HepG2 (cell line): Measurements from ENCODE around the gene ZNF541. TPM values are rescaled to one million over a fixed set of nuclear protein-coding genes. Genes with fewer than 3 reads are reported as not detected.

Source experiments
- ATAC-seq: fragments of 200-7000 bp; cut with Tn5 transposase; 3 replicates; pipeline ENCODE4 v1.9.1; 2020; ENCODE audit warnings: mild to moderate bottlenecking, moderate library complexity
- BruUV-seq: library from RNA; stranded (reverse); fragments of 400-500 nt; replicated peaks from 2 replicates; lab custom pipeline; 2021; lab: Mats Ljungman, UMichigan
- CTCF ChIA-PET: fragments of 300-600 bp; formaldehyde crosslinking; extraction: SDS; loops from one replicate; lab custom pipeline; 2021; ENCODE audit warnings: low total read pairs, inconsistent platforms, low intra/inter-chr PET ratio; lab: Yijun Ruan, JAX
- POLR2A ChIA-PET: fragments of 350-600 bp; sonication (Branson Sonifier 250); formaldehyde crosslinking; loops from one replicate; lab custom pipeline; 2020; ENCODE audit warnings: antibody characterized with exemption, inconsistent platforms; lab: Yijun Ruan, JAX
- DNase-seq: peaks from one replicate; pipeline ENCODE4 v3.0.0-alpha.2; 2015; ENCODE audit warnings: low spot score
- FAIRE-seq: peaks from 3 replicates; lab custom pipeline; 2011; peaks lifted over from hg19 to GRCh38; lab: Jason Lieb, UNC
- H2AFZ ChIP-seq: one replicate; pipeline ENCODE4 v1.6.1; 2011; ENCODE audit warnings: low read length, inconsistent platforms
- H3K27ac ChIP-seq: fragments of 300-600 bp; 3 replicates; pipeline ENCODE4 v1.8.0; 2011; ENCODE audit warnings: mixed run types, mild to moderate bottlenecking, mixed read lengths, low read length, inconsistent platforms; ENCODE audit not compliant: insufficient read depth; ENCODE audit errors: extremely low read length
- H3K27me3 ChIP-seq, 2 experiments: fragments of 200-600 bp in 1 of 2; 2 replicates in 1 of 2; 3 replicates in 1 of 2; pipeline versions ENCODE4 v1.6.0 to v1.8.0; 2011; ENCODE audit warnings: low read length in 2 of 2, mild to moderate bottlenecking in 2 of 2, moderate library complexity in 2 of 2, inconsistent platforms in 1 of 2; ENCODE audit not compliant: insufficient read depth in 2 of 2, control insufficient read depth in 1 of 2
- H3K36me3 ChIP-seq, 2 experiments: fragments of 200-600 bp in 1 of 2; replicated peaks in 1 of 2; 2 replicates in 1 of 2; 3 replicates in 1 of 2; pipeline versions ENCODE4 v1.5.1 to v1.8.0; 2011; ENCODE audit warnings: low read length in 2 of 2, inconsistent platforms in 1 of 2; ENCODE audit not compliant: insufficient read depth in 2 of 2, control insufficient read depth in 1 of 2
- H3K4me1 ChIP-seq: 2 replicates; pipeline ENCODE4 v1.5.1; 2012; ENCODE audit warnings: low read length, inconsistent platforms; ENCODE audit not compliant: insufficient read depth
- H3K4me2 ChIP-seq: 2 replicates; pipeline ENCODE4 v1.6.0; 2011; ENCODE audit warnings: low read depth, low read length, inconsistent platforms
- H3K4me3 ChIP-seq, 3 experiments: fragments of 200-600 bp in 1 of 3; sonication (generic), shearing (Covaris generic) in 1 of 3; replicated peaks in 1 of 3; 2 replicates each; pipeline ENCODE4 v1.5.1; 2011 to 2016; ENCODE audit warnings: low read length in 3 of 3, inconsistent platforms in 2 of 3, low read depth in 2 of 3, mild to moderate bottlenecking in 2 of 3, control low read depth in 1 of 3, mixed read lengths in 1 of 3; ENCODE audit not compliant: insufficient read depth in 1 of 3
- H3K79me2 ChIP-seq: one replicate; pipeline ENCODE4 v1.6.1; 2011; ENCODE audit warnings: low read length, inconsistent platforms; ENCODE audit not compliant: insufficient read depth
- H3K9ac ChIP-seq: 2 replicates; pipeline ENCODE4 v1.6.0; 2011; ENCODE audit warnings: mild to moderate bottlenecking, low read depth, low read length, inconsistent platforms; ENCODE audit not compliant: insufficient read depth
- H3K9me3 ChIP-seq: 2 replicates; pipeline ENCODE4 v1.5.1; 2012; ENCODE audit warnings: mild to moderate bottlenecking, low read length
- H4K20me1 ChIP-seq: 2 replicates; pipeline ENCODE4 v1.6.0; 2011; ENCODE audit warnings: inconsistent platforms, mild to moderate bottlenecking, low read length, moderate library complexity; ENCODE audit not compliant: insufficient read depth
- DNMT3B ChIP-seq: conservative IDR thresholded peaks from 2 replicates; pipeline ENCODE4 v1.6.1; 2016; ENCODE audit warnings: missing biosample characterization, control low read depth
- PHF21A ChIP-seq: sonication (generic); formaldehyde crosslinking; IDR thresholded peaks from 2 replicates; pipeline ENCODE4 v1.5.0; 2020; ENCODE audit warnings: mild to moderate bottlenecking, missing genetic modification reagents
- POLR2A ChIP-seq, 2 experiments: IDR thresholded peaks; 2 replicates each; pipeline ENCODE4 v1.6.1; 2011; ENCODE audit warnings: low read depth in 2 of 2, low read length in 2 of 2, mild to moderate bottlenecking in 1 of 2, moderate library complexity in 1 of 2; ENCODE audit not compliant: insufficient read depth in 1 of 2
- SMAD1 ChIP-seq: sonication (generic); formaldehyde crosslinking; IDR thresholded peaks from 2 replicates; pipeline ENCODE4 v1.4.0; 2020; ENCODE audit warnings: missing genetic modification reagents, low read depth, mild to moderate bottlenecking, borderline replicate concordance
- ZFP36 ChIP-seq: fragments of 150-350 bp; IDR thresholded peaks from 2 replicates; pipeline ENCODE4 v1.6.1; 2018; ENCODE audit warnings: borderline replicate concordance, low read length, low read depth; ENCODE audit not compliant: partially characterized antibody
- ZFP41 ChIP-seq: sonication (generic); formaldehyde crosslinking; IDR thresholded peaks from 2 replicates; pipeline ENCODE4 v1.4.0; 2020; ENCODE audit warnings: mild to moderate bottlenecking, missing genetic modification reagents, borderline replicate concordance
- ZMYM2 ChIP-seq: sonication (generic); formaldehyde crosslinking; IDR thresholded peaks from 2 replicates; pipeline ENCODE4 v1.8.0; 2022; ENCODE audit warnings: mild to moderate bottlenecking, missing genetic modification reagents
- ZNF615 ChIP-seq: sonication (generic); formaldehyde crosslinking; IDR thresholded peaks from 2 replicates; pipeline ENCODE4 v1.5.0; 2020; ENCODE audit warnings: mild to moderate bottlenecking, missing genetic modification reagents, borderline replicate concordance
- ZNF616 ChIP-seq: sonication (generic); formaldehyde crosslinking; IDR thresholded peaks from 2 replicates; pipeline ENCODE4 v1.5.0; 2020; ENCODE audit warnings: low read depth, mild to moderate bottlenecking, missing genetic modification reagents
- ZNF672 ChIP-seq: sonication (generic); formaldehyde crosslinking; IDR thresholded peaks from 2 replicates; pipeline ENCODE4 v1.8.1; 2022; ENCODE audit warnings: missing genetic modification reagents
- ZNF816 ChIP-seq: sonication (generic); formaldehyde crosslinking; IDR thresholded peaks from 2 replicates; pipeline ENCODE4 v1.8.0; 2022; ENCODE audit warnings: missing genetic modification reagents, mild to moderate bottlenecking, borderline replicate concordance
- WGBS: methylation state at CpG from one replicate; pipeline ENCODE4 v1.1.6; 2017; ENCODE audit warnings: low lambda C conversion rate; 5-methylcytosine and 5-hydroxymethylcytosine counted together
- in situ Hi-C: cut with HindIII; loops from 2 replicates; pipeline ENCODE4 v1.10.0; 2017; ENCODE audit warnings: low pct_unique_long_range_greater_than_20kb; ENCODE audit not compliant: extremely low pct_ligation_motif_present
- intact Hi-C: fragments of 100-400 bp; cut with micrococcal nuclease; formaldehyde crosslinking; loops from one replicate; pipeline ENCODE4 v1.10.0; 2022; ENCODE audit not compliant: unreplicated experiment
- polyA plus RNA-seq, 8 experiments: library from polyadenylated mRNA; depleted of rRNA in 3 of 8; stranded (reverse) in 7 of 8; unstranded in 1 of 8; fragments of >200 nt; fragmentation: Illumina TruSeq in 4 of 8; extraction: Trizol in 4 of 8; gene quantifications; 2 replicates each; pipeline versions ENCODE4 v1.2.1 to v1.2.3, GENCODE V29; 2011 to 2016; ENCODE audit warnings: low read depth in 4 of 8, missing spikeins in 1 of 8, mixed read lengths in 1 of 8; ENCODE audit not compliant: insufficient read depth in 1 of 8
- total RNA-seq, 5 experiments: library from RNA; depleted of rRNA; stranded (reverse); fragments of >200 nt; fragmentation: Illumina TruSeq; extraction: Trizol; gene quantifications; 2 replicates each; pipeline ENCODE4 v1.2.3, GENCODE V29; 2016; ENCODE audit warnings: low read depth in 1 of 5
- TF ChIP-seq, protein P1 (sequence below): sonication (generic); formaldehyde crosslinking; IDR thresholded peaks from 2 replicates; pipeline ENCODE4 v1.4.0; 2020; ENCODE audit warnings: missing genetic modification reagents, low read depth, mild to moderate bottlenecking, borderline replicate concordance

Gene ZNF541
- total and polyA plus RNA-seq, 2 of the 13 experiments (the other 11 are each of a cell fraction or from before 2014, with no cell fraction given): 0.03 to 0.04 TPM

DNA sequence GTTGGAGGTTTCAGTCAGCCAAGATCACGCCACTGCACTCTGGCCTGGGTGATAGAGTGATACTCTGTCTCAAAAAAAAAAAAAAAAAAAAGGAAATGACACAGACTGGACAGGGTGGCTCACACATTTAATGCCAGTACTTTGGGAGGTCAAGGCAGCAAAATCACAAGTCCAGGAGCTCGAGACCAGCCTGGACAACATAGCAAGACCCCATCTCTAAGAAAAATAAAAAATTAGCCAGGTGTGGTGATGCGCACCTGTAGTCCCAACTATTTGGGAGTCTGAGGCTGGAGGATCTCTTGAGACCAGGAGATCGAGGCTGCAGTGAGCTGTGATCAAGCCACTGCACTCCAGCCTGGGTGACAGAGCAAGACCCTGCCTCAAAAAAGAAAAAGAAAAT lies 35.5 kb downstream of the ZNF541 start:
- intact Hi-C loops (no loop called here), in situ Hi-C loops (no loop called here)
- Histone ChIP-seq H3K79me2 (no peaks in the 10 kb centered on the region), H3K9me3 (no peaks in the 10 kb centered on the region), H3K9ac (no peak overlapping the region), H3K4me1 (no peaks in the 10 kb centered on the region), H3K4me3 (no peak overlapping the region), H3K36me3 (no peaks in the 10 kb centered on the region), H4K20me1 (no peaks in the 10 kb centered on the region), H2AFZ (no peak overlapping the region), H3K4me2 (no peak overlapping the region), H3K27ac (no peak overlapping the region), H3K27me3 (peaks cover 4 to 18% of the 10 kb centered on the region in 2 experiments; a peak in 4 of 5 replicates)
- WGBS: 28% methylated on average over 4 of the region's 4 CpGs
- no peak for FAIRE-seq
- DNase-seq: no peak
- no TSS peak for BruUV-seq
- ChIA-PET POLR2A (no interaction called here), CTCF (no interaction called here)
- TF ChIP-seq ZMYM2 (CRISPR knock-in tag) (no peak), ZNF616 (CRISPR knock-in tag) (no peak), POLR2A (IDR thresholded peaks at IDR 0.05; ENCODE audit: insufficient read depth in 1 of 2, low read depth in 2 of 2, low read length in 2 of 2) (no peak), ZFP36 (no peak), ZNF615 (CRISPR knock-in tag) (no peak), ZNF816 (CRISPR knock-in tag) (no peak), DNMT3B (CRISPR knock-in tag) (no peak), SMAD1 (CRISPR knock-in tag) (no peak), ZFP41 (no peak), PHF21A (CRISPR knock-in tag) (no peak), ZNF672 (CRISPR knock-in tag) (no peak)
- TF ChIP-seq, protein P1, sequence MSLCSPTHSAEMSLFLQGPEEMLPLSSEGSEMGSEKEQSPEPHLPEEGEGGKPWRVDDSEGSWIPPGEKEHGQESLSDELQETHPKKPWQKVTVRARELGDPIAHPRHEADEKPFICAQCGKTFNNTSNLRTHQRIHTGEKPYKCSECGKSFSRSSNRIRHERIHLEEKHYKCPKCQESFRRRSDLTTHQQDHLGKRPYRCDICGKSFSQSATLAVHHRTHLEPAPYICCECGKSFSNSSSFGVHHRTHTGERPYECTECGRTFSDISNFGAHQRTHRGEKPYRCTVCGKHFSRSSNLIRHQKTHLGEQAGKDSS (CRISPR knock-in tag): no peak
- ATAC-seq: no peak
